NCI-H146 (cell line): Measurements from ENCODE around the gene SQSTM1.
"Not testable (repeated sequence)": the region's sequence is repeated elsewhere in the genome, so short reads cannot be mapped to it uniquely, and the experiment has no call there.

Experiments used
- DNase-seq: peaks from one replicate; lab custom pipeline; 2025; lab: John Stamatoyannopoulos, UW

SQSTM1 gene

GRCh38 chr5:179820483-179821297 is at the start of gene SQSTM1:
Gene SQSTM1 (plus strand): TSS chr5:179820905. CDS start chr5:179820937, 32 bp downstream.
- peak; percentile 61 for DNase-seq

GRCh38 chr5:179771311-179771895 is 49.3 kb upstream of the SQSTM1 start:
- no peak for DNase-seq

- no peak for DNase-seq
Observed at GRCh38 chr5:179772351-179772750, 48.4 kb upstream of the SQSTM1 start.

DNA sequence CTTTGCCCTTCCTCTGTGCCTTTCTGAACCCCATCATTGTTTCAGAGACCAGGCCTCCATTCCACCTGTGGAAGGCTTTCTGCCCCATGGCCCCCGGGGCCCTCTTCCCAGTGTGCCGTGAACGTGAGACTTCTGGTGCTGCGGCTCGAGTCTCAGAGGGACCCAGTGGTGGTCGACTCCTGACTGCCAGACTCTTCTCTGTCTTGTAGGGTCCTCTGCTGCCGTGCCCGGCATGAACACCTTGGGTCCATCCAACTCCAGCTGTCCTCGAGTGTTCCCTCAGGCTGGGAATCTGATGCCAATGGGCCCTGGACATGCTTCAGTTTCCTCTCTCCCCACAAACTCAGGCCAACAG is 47.0 kb upstream of the SQSTM1 start:
- DNase-seq = no peak

- DNase-seq = no peak
Observed at GRCh38 chr5:179774442-179774841, 46.3 kb upstream of the SQSTM1 start.

DNA sequence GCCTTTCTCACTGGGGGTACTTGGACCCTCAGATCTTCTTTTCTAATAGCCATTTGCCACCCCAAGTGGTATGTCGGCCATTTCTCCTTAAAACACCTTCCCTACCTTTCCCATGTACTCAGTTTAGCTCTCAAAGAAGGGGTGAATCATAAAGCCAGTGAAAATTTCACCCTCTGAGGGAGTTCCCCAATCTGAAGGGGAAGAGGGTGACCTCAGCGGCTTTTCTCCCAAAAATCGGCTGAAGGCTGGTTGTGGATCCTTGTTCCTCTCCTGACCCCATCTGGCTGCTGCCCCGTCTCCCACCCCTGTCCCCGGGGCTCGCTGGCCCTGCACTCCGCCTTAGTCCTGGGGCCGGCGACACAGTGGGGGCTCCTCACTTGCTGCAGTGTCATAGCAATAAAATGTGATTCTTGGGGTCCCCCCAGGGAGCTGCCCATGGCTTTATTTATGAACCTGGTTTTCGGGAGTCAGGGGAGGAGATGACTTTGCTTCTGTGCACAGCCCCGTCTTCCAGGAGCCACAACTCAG is 44.2 kb upstream of the SQSTM1 start:
- no peak for DNase-seq

DNA sequence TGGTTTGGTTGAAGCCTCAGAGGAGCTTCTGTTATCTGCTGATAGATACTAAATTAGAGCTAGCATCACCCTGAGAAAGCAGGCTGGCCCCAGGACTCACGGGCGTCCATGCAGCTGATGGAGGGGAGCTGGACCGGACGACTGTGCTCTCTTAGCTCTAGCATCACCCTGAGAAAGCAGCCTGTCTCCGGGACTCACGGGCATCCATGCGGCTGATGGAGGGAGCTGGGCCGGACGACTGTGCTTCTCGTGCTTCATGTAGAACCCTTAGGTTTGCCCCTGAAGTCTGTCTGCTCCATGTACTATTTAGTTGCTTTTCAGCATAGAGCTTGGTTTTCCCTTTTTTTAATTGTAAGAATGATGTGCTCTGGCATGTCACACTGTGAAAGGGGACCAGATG is 43.2 kb upstream of the SQSTM1 start:
- DNase-seq = no peak

DNA sequence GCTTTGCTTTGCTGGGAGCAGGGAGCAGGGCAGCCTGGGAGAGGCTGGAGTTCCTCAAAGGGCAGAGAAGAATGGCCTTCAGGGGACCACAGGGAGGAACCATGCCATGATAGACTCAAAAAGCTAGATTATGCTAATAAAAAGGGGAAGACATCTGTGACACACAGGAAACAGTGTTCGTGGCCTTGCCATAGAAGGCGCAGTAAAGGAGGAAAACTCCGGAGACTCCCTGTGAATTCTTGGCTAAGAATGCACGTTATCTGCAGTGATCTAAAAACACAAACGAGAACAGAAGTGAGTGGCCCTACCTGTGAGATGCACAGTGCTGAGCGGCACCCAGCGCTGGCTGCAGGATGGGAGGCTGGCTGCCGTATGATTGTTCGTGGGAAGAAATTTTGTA is 42.8 kb upstream of the SQSTM1 start:
- DNase-seq = no peak

DNA sequence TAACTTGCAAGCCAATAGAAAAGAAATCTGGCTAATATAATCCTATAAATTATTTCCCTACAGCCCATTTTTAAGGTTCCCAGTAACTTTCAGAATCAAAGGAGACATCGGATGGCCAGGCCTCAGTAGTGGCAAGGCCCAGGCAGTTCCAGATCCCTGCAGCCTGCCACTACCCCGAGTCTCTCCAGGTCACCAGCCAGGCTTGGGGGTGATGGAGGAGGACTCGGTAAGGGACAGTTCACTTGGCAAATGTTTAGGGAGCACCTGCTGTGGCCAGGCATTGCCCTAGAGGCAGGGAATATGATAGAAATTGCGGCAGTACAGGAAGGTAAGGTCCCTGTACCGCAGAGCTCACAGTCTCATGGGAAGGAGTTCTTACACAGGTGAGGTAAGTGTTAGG is 42.1 kb upstream of the SQSTM1 start:
- no peak for DNase-seq

GRCh38 chr5:179779826-179780225 is 40.9 kb upstream of the SQSTM1 start:
- no peak for DNase-seq

- no peak for DNase-seq
Observed at GRCh38 chr5:179780362-179780761, 40.3 kb upstream of the SQSTM1 start.

DNA sequence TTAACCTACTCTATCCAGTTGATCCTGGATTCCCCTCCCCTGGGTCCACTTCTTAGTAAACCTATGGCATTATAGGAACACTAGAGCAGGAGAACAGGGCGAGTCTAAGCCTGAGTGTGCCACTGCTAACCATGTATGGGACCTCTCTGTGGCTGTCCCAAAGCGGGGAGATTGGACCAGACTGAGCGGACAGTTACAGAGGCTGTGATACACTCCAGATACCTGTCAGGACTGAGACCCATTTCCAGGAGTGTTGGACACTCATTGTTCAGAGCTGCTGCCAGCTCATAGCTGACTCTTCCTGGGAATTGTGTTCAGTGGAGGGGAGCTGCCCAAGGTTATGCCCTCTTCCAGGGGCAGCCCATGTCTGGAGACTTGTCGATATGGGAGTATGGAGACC is 38.9 kb upstream of the SQSTM1 start:
- DNase-seq = no peak

DNA sequence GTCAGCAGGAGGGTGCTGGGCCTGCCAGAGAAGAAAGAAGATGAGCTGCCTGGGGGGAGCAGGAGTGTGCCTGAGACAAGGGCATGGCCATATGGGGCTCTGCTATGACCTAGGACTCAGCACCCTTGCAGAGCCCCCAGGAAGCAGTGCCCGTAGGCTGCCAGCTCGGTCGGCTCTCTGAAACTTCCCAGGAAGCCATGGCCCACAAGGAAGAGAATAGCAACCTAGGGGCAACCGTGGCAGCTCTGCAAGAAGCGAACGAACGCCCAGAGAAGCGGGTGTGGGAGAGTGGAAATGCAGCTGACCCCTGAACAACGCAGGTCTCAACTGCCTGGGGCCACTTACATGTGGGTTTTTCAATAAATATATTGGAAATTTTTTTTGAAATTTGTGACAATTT is 37.6 kb upstream of the SQSTM1 start:
- DNase-seq = no peak

GRCh38 chr5:179786861-179787260 is 33.8 kb upstream of the SQSTM1 start:
- no peak for DNase-seq

GRCh38 chr5:179788193-179788854 is 32.4 kb upstream of the SQSTM1 start:
- DNase-seq = no peak

GRCh38 chr5:179789278-179789677 is 31.4 kb upstream of the SQSTM1 start:
- not testable (repeated sequence) for DNase-seq

DNA sequence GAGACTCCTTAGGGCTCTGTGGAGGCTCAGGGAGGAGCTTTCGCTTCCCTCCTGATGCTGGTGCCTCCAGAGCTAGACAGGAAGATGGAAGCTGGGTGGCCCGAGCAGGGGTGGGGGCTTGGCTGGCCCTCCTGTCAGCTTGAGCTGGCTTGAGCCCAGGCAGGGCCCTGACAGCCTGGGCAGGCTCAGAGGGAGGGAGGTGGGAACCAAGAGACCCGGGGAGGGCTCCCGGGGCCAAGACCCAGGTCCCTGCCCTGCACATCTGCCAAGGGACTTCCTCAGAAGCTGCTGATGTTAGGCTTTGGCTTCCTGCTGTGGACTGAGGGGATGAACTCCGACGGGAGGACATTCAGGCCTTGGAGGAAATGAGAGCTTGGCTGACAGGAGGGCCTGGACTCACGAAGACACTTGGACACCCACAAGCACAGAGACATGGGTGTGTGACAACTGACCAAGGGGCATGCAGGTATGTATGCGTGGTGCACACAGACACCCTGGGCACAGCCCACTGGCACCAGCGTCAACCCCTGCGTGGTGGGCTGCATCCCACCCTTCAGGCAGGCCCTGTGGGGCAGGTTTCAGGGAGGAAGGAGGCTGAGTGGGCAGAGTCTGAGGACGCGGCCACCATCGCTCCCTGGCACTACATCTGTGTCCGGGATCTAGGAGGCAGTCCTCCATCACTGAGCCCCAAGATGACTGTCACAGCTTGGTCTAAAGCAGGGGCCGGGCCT is 28.7 kb upstream of the SQSTM1 start:
- no peak for DNase-seq

DNA sequence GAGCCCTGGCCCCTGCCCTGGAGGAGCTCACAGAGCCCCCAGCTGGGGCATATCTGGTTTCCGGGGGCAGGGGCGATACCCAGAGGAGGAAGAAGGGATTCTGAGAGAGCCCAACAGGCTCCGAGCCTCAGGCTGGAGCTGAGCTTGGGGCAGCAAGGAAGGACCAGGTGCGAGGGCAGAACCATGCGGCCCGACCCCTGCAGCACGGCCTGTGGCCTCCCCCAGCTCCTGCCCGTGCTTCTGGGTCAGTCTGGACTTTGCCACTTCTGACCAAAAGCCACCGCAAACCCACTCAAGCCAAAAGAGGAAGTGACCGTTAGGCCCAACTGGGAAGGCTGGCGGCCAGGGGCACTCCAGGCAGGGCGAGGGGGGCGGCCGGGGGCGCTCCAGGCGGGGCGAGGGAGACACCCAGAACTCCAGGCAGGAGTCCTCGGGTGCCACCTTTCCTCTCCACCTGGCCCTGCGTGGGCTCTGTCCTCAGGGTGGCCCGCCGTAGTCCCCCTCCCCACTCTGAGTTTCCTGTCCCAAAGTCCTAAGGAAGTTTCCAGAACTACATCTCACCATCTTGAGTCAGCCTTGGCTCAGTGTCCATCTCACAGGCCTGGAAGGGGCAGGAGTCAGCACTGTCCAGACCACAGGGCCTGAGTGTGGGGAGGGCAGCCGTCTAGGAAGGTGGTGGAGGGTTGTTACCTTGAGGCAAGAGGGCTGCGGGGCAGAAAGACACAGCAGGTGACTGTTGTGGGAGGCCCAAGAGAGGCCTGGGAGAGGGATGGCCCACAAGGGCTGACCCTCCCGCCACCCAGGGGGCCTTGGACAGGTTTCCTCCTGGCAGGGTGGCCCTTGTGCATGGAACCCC is 27.9 kb upstream of the SQSTM1 start:
- DNase-seq = no peak

GRCh38 chr5:179793468-179794139 is 27.1 kb upstream of the SQSTM1 start, which contains the start of gene LTC4S:
Gene LTC4S (plus strand): TSS chr5:179793986. CDS start chr5:179794081, 95 bp downstream.
- no peak for DNase-seq

DNA sequence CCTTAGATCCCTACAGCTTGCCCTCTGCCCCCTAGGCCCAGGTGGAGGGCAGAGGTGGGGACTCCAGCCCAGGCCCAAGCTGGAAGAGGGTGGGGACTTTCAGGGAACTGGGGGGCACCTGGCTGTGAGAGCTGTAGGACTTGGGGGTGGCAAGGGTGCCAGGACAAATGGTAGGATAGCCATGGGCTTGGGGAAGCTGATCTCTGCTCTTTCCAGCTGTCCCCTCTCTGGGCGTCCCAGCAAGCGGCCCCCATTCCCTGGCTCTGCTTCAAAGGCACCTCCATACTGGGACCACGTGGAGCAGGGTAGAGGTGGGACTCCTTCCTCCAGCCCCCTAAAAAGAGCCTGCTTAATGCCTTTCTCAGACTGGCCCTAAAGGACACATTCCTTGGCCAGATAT is 26.5 kb upstream of the SQSTM1 start:
- no peak for DNase-seq

GRCh38 chr5:179794575-179794974 is 26.1 kb upstream of the SQSTM1 start:
- no peak for DNase-seq
